H1 (cell line): Measurements from ENCODE around the gene GHRHR. TPM values are rescaled to one million over a fixed set of nuclear protein-coding genes. Genes with fewer than 3 reads are reported as not detected.
A peak's percentile ranks its signal among the peaks of the same experiment; 100 is the strongest.

Source experiments
- ASH2L ChIP-seq: fragments of 200-600, 300-600 bp; sonication (generic); IDR thresholded peaks from one replicate; pipeline ENCODE4 v1.7.1; 2017; ENCODE audit warnings: low read length
- CBX8 ChIP-seq: fragments of 300-800, 300-1000 bp; sonication (generic); IDR thresholded peaks from 2 replicates; pipeline ENCODE4 v1.7.1; 2016; ENCODE audit warnings: low read depth, low read length, borderline replicate concordance
- CREB1 ChIP-seq: IDR thresholded peaks from 2 replicates; pipeline ENCODE4 v1.6.1; 2012; ENCODE audit warnings: inconsistent platforms
- CTBP2 ChIP-seq: IDR thresholded peaks from 2 replicates; pipeline ENCODE4 v1.7.0; 2011; ENCODE audit warnings: borderline replicate concordance, mild to moderate bottlenecking, moderate library complexity, mixed read lengths, low read length; ENCODE audit not compliant: insufficient read depth, insufficient read length
- EP300 ChIP-seq, 2 experiments: IDR thresholded peaks; 1 replicate in 1 of 2; 2 replicates in 1 of 2; pipeline ENCODE4 v1.6.1; 2011 to 2012; ENCODE audit warnings: low read depth in 2 of 2, low read length in 2 of 2, mild to moderate bottlenecking in 2 of 2, borderline replicate concordance in 1 of 2, inconsistent platforms in 1 of 2, moderate library complexity in 1 of 2
- HDAC6 ChIP-seq: IDR thresholded peaks from one replicate; pipeline ENCODE4 v1.7.1; 2012; ENCODE audit warnings: low read depth, mild to moderate bottlenecking, inconsistent platforms, low read length, moderate library complexity
- SP1 ChIP-seq: IDR thresholded peaks from 2 replicates; pipeline ENCODE4 v1.6.1; 2011; ENCODE audit warnings: low read depth, low read length
- SRF ChIP-seq: IDR thresholded peaks from 2 replicates; pipeline ENCODE4 v1.6.1; 2011; ENCODE audit warnings: mild to moderate bottlenecking, low read depth, low read length, moderate library complexity
- polyA plus RNA-seq, 7 experiments: library from polyadenylated mRNA; depleted of rRNA in 3 of 7; stranded (reverse) in 5 of 7; unstranded in 2 of 7; fragments of >200 nt in 5 of 7; fragments of 200-250 nt in 2 of 7; gene quantifications; 1 replicate in 5 of 7; 2 replicates in 1 of 7; 4 replicates in 1 of 7; pipeline versions ENCODE4 v1.2.1 to v1.2.3, GENCODE V29; 2011 to 2013; ENCODE audit warnings: missing spikeins in 2 of 7, mixed read lengths in 2 of 7
- total RNA-seq: library from RNA; stranded (reverse); fragmentation: NEBNext Ultra II Directional; extraction: Animal tissue kit (Norgen Biotek cat#: 25700); gene quantifications from 2 replicates; pipeline ENCODE4 v1.2.1, GENCODE V29; 2021

Gene GHRHR
- total and polyA plus RNA-seq, 2 of the 8 experiments (the other 6 are each of a cell fraction or from before 2014, with no cell fraction given): 0.60 to 6.5 TPM

DNA sequence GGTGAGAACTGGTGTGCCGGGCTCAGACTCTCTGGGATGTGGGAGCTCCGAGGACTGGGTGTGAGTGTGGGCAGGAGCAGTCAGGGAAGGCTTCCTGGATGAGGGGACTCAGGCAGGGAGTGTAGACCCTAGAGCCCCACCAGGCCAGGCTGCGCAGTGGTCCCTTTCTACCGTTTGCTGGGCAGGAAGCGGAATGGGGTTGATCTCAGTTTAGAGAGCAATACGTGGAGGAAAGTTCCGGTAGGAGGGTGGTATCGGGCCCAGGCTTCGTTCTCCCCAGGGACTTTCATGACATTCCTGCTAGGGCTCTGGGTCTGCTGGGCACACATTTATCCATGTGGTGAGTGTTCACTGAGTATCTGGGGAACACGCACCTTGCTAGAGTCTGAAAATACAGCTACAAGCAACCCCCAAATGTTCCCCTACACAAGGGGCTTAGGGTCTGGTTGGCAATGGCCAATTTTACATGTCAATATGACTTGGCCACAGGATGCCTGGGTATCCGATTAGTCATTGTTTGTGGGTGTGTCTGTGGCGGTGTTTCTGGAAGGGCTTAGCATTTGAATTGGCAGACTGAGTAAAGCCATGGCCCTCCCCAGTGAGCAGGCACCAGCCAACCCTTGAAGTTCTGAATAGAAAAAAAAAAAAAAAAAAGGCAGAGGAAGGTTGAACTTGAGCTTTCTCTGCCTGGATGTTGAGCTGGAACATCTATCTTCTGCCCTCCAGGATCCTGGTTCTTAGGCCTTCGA is 20.8 kb downstream of the GHRHR start (continued):
- TF ChIP-seq CBX8 (no peak), ASH2L (peak; percentile 27), CTBP2 (peak; percentile 23), SRF (no peak), SP1 (0 out of 2 replicates have a peak, but pooled peaks have one; percentile 25), HDAC6 (no peak), CREB1 (no peak), EP300 (IDR thresholded peaks at IDR 0.05; ENCODE audit: borderline replicate concordance in 1 of 2, low read depth in 2 of 2, low read length in 2 of 2) (peak in 1 of 2 experiments; percentile 51; a peak in 1 of 3 replicates)
